GM18951 (cell line): ENCODE results near the gene PAPOLA.

ENCODE experiments used
- POLR2A ChIP-seq: IDR thresholded peaks from 4 replicates; pipeline ENCODE4 v1.6.1; 2011; ENCODE audit warnings: mild to moderate bottlenecking; ENCODE audit not compliant: insufficient read length, insufficient read depth; ENCODE audit errors: extremely low read depth
- in situ Hi-C: fragments of 300-500 bp; cut with MboI; formaldehyde crosslinking; loops from one replicate; pipeline ENCODE4 v1.12.0; 2022; ENCODE audit warnings: low sequenced_read_pairs, mixed read lengths, inconsistent platforms; ENCODE audit not compliant: unreplicated experiment

PAPOLA gene

GRCh38 chr14:96590190-96590864, 88.1 kb downstream of the PAPOLA start:
- TF ChIP-seq POLR2A, result no peak
- in situ Hi-C loops, result no loop called here

DNA sequence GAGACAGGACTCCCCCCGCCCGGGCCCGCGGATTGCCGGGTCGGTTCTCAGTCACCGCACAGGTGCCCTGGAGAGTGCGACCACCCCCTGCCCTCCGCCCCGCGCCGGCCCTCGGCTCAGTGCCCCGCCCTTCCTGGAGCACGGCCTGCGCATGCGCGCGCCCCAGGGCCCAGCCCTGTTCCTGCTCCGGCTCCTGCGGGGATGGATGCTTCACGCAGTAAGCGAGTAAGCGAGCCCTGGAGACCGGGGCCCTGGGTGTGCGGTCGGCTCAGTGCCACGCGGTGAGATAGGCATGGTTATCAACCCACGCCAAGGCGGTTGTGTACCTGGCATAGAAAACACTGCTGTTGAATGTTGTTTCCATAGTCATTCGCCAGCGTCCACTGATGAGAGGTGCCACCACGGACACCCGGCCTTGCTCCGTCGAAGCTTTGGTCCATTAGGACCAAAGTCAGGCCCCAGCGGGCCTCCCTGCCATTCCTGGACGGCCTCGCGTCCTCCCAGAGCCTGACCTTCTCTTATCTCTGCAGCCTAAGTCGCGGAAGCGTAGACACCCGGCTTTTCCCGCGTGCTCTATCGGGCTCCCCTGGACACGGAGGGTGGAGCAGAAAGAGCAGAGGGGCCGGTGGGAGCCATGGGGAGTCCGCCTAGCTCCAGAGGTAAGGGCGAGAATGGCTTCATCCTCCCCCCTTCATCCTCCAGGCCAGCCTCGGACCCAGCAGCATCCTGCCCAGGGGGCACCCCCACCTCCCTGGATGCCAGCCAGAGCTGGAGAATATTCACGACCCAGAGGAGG, 90.6 kb downstream of the PAPOLA start:
- TF ChIP-seq POLR2A, result peak; percentile 41
- in situ Hi-C loops, result no loop called here

DNA sequence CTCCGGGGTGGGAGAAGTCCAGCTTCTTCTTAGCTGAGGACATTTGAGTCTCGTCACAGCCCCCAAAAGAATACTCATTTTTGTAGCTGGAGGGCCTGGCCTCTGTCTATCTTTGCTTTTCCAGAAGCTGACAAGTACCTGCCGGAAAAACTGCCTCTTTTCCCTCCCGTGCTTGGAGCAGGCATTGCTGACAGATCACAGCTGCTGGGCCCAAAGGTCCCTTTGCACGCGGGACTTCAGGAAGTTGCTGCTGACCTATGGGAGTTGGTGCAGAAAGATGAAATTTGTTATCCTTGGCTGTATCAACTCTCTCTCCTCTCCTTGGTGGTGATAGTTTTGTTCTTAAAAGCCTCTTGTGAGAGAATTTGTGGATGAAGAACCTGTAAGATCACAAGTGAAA, 92.8 kb downstream of the PAPOLA start:
- TF ChIP-seq POLR2A, result no peak
- in situ Hi-C loops, result no loop called here

- no peak for TF ChIP-seq POLR2A
- in situ Hi-C loops, result no loop called here
Observed at GRCh38 chr14:96597680-96598079, 95.5 kb downstream of the PAPOLA start.

GRCh38 chr14:96598332-96598928, 96.2 kb downstream of the PAPOLA start:
- no peak for TF ChIP-seq POLR2A
- in situ Hi-C loops, result no loop called here

- TF ChIP-seq POLR2A, result no peak
Observed at GRCh38 chr14:96599076-96599475, 96.9 kb downstream of the PAPOLA start.

GRCh38 chr14:96602186-96602585, 100.0 kb downstream of the PAPOLA start:
- TF ChIP-seq POLR2A, result no peak
- in situ Hi-C loops, result no loop called here

More at GRCh38 chr14:96599076-96599475, 96.9 kb downstream of the PAPOLA start:
- in situ Hi-C loops, result no loop called here

GRCh38 chr14:96603350-96604255, 101.4 kb downstream of the PAPOLA start:
- TF ChIP-seq POLR2A, result no peak
- in situ Hi-C loops, result no loop called here

DNA sequence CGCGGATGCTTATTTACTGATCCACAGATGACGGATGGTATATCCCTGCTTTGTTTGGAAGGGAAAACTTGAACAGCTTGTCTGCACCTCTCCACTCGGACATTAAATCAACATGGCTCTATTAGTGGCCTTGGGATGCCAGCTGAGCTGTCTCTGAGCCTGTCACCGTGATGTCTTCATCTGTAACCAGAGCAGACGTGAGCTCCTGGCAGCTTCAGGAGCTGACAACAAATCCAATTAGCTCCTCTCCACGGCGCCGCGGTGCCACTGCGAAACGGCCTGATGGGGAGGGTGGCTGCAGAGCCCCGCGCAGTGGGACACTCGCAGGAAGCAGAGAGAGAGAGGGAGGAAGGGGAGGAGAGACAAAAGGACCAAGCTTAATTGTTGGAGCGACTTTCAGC, 112.3 kb downstream of the PAPOLA start:
- TF ChIP-seq POLR2A, result no peak
- in situ Hi-C loops, result no loop called here

- no peak for TF ChIP-seq POLR2A
- in situ Hi-C loops, result no loop called here
Observed at GRCh38 chr14:96616161-96616721, 114.1 kb downstream of the PAPOLA start.
